H1 (cell line): ENCODE measurements around the gene SOBP. TPM values are rescaled to one million over a fixed set of nuclear protein-coding genes. Genes with fewer than 3 reads are reported as not detected.

Source experiments
- CTCF ChIA-PET: fragments of 300-600 bp; sonication (Branson Sonifier 250); formaldehyde crosslinking; loops from one replicate; lab custom pipeline; 2021; ENCODE audit not compliant: partially characterized antibody; lab: Charles Lee
- POLR2A ChIA-PET: fragments of 300-600 bp; sonication (Branson Sonifier 250); formaldehyde crosslinking; loops from one replicate; lab custom pipeline; 2021; ENCODE audit warnings: inconsistent platforms; ENCODE audit not compliant: partially characterized antibody; lab: Charles Lee
- DNase-seq, 2 experiments: peaks; one replicate each; pipeline versions ENCODE4 v3.0.0 to v3.0.0-alpha.2; 2010 to 2022; ENCODE audit warnings: low spot score in 2 of 2, low read depth in 1 of 2, mixed read lengths in 1 of 2
- FAIRE-seq: peaks from 2 replicates; lab custom pipeline; 2011; peaks lifted over from hg19 to GRCh38; lab: Jason Lieb, UNC
- H2AFZ ChIP-seq: 2 replicates; pipeline ENCODE4 v1.8.1; 2012; ENCODE audit warnings: low read length, inconsistent platforms
- H2AK5ac ChIP-seq: 2 replicates; pipeline ENCODE4 v1.6.1; 2013; ENCODE audit warnings: low read depth, low read length
- H2BK120ac ChIP-seq: replicated peaks from 2 replicates; pipeline ENCODE3; 2013; ENCODE audit warnings: low read depth, low read length, inconsistent platforms
- H2BK12ac ChIP-seq: 2 replicates; pipeline ENCODE4 v1.6.1; 2013; ENCODE audit warnings: low read depth, low read length
- H2BK15ac ChIP-seq: 2 replicates; pipeline ENCODE4 v1.6.1; 2013; ENCODE audit warnings: low read length
- H2BK20ac ChIP-seq: 2 replicates; pipeline ENCODE4 v1.6.1; 2013; ENCODE audit warnings: low read length
- H2BK5ac ChIP-seq: 2 replicates; pipeline ENCODE4 v1.6.1; 2013; ENCODE audit warnings: low read depth, low read length
- H3K14ac ChIP-seq: 2 replicates; pipeline ENCODE4 v1.6.1; 2013; ENCODE audit warnings: inconsistent platforms; ENCODE audit not compliant: insufficient read length
- H3K18ac ChIP-seq: 2 replicates; pipeline ENCODE4 v1.6.1; 2013; ENCODE audit warnings: low read length; ENCODE audit errors: extremely low read depth
- H3K23ac ChIP-seq: 2 replicates; pipeline ENCODE4 v1.6.1; 2013; ENCODE audit warnings: inconsistent platforms; ENCODE audit not compliant: insufficient read length
- H3K23me2 ChIP-seq: 2 replicates; pipeline ENCODE4 v1.6.1; 2013; ENCODE audit warnings: low read depth, low read length
- H3K27ac ChIP-seq: 2 replicates; pipeline ENCODE4 v1.6.1; 2011; ENCODE audit warnings: low read depth, low read length, inconsistent platforms
- H3K27me3 ChIP-seq, 4 experiments: replicated peaks in 1 of 4; 1 replicate in 1 of 4; 2 replicates in 3 of 4; pipeline versions ENCODE4 v1.6.1 to v1.8.1; 2011 to 2013; ENCODE audit warnings: low read length in 3 of 4, mild to moderate bottlenecking in 3 of 4, inconsistent platforms in 2 of 4, mixed read lengths in 2 of 4, moderate library complexity in 1 of 4; ENCODE audit not compliant: control insufficient read depth in 3 of 4, insufficient read depth in 3 of 4; ENCODE audit errors: extremely low read depth in 1 of 4
- H3K36me3 ChIP-seq, 4 experiments: 2 replicates each; pipeline versions ENCODE4 v1.6.1 to v1.8.1; 2011 to 2013; ENCODE audit warnings: mild to moderate bottlenecking in 4 of 4, low read length in 3 of 4, moderate library complexity in 2 of 4, control low read depth in 1 of 4, inconsistent platforms in 1 of 4; ENCODE audit not compliant: insufficient read depth in 4 of 4, control insufficient read depth in 2 of 4
- H3K4ac ChIP-seq: replicated peaks from 2 replicates; pipeline ENCODE3; 2013; ENCODE audit warnings: low read length, low read depth, mixed read lengths, inconsistent platforms; ENCODE audit not compliant: insufficient read length
- H3K4me1 ChIP-seq, 4 experiments: replicated peaks in 1 of 4; 1 replicate in 1 of 4; 2 replicates in 3 of 4; pipeline versions ENCODE4 v1.6.1 to v1.8.1; 2011 to 2013; ENCODE audit warnings: low read length in 3 of 4, inconsistent platforms in 2 of 4, mixed read lengths in 1 of 4; ENCODE audit not compliant: insufficient read depth in 4 of 4, control insufficient read depth in 3 of 4
- H3K4me2 ChIP-seq, 2 experiments: 2 replicates each; pipeline versions ENCODE4 v1.6.1 to v1.8.1; 2011 to 2013; ENCODE audit warnings: low read depth in 2 of 2, low read length in 2 of 2, control low read depth in 1 of 2, inconsistent platforms in 1 of 2, mild to moderate bottlenecking in 1 of 2; ENCODE audit not compliant: insufficient read depth in 1 of 2
- H3K4me3 ChIP-seq, 4 experiments: fragments of 200-600, 300-600 bp in 1 of 4; sonication (generic), shearing (Covaris generic), sonication (Bioruptor Twin) in 1 of 4; 2 replicates each; pipeline versions ENCODE4 v1.5.1 to v1.8.1; 2011 to 2016; ENCODE audit warnings: low read length in 4 of 4, low read depth in 3 of 4, control low read depth in 2 of 4, inconsistent platforms in 2 of 4, mild to moderate bottlenecking in 2 of 4, mixed read lengths in 1 of 4, moderate library complexity in 1 of 4; ENCODE audit not compliant: insufficient read depth in 2 of 4; ENCODE audit errors: extremely low read depth in 1 of 4
- H3K56ac ChIP-seq: replicated peaks from 2 replicates; pipeline ENCODE3; 2013; ENCODE audit warnings: low read depth, mild to moderate bottlenecking, mixed read lengths, low read length, inconsistent platforms; ENCODE audit not compliant: insufficient read length
- H3K79me1 ChIP-seq: 2 replicates; pipeline ENCODE4 v1.6.1; 2013; ENCODE audit warnings: low read depth, low read length, control low read depth
- H3K79me2 ChIP-seq, 2 experiments: 2 replicates each; pipeline versions ENCODE4 v1.6.1 to v1.8.1; 2012 to 2013; ENCODE audit warnings: low read length in 2 of 2, mild to moderate bottlenecking in 2 of 2, inconsistent platforms in 1 of 2; ENCODE audit not compliant: insufficient read depth in 2 of 2, control insufficient read depth in 1 of 2
- H3K9ac ChIP-seq, 4 experiments: replicated peaks in 1 of 4; 1 replicate in 1 of 4; 2 replicates in 3 of 4; pipeline versions ENCODE4 v1.6.1 to v1.8.1; 2011 to 2013; ENCODE audit warnings: low read depth in 3 of 4, low read length in 3 of 4, control low read depth in 2 of 4, mild to moderate bottlenecking in 2 of 4, moderate library complexity in 2 of 4, inconsistent platforms in 1 of 4; ENCODE audit errors: extremely low read depth in 1 of 4
- H3K9me3 ChIP-seq, 2 experiments: 2 replicates each; pipeline versions ENCODE4 v1.6.1 to v1.8.1; 2012 to 2013; ENCODE audit warnings: mild to moderate bottlenecking in 2 of 2, moderate library complexity in 2 of 2, control low read depth in 1 of 2, inconsistent platforms in 1 of 2, low read depth in 1 of 2, low read length in 1 of 2, mixed read lengths in 1 of 2; ENCODE audit not compliant: insufficient read depth in 2 of 2
- H4K20me1 ChIP-seq, 2 experiments: replicated peaks in 1 of 2; 2 replicates each; pipeline versions ENCODE3 to v1.8.1; 2011 to 2013; ENCODE audit warnings: inconsistent platforms in 2 of 2, low read length in 2 of 2, mild to moderate bottlenecking in 1 of 2; ENCODE audit not compliant: insufficient read depth in 2 of 2, control insufficient read depth in 1 of 2
- H4K5ac ChIP-seq: 2 replicates; pipeline ENCODE4 v1.6.1; 2013; ENCODE audit warnings: low read length, low read depth, mixed read lengths, inconsistent platforms; ENCODE audit not compliant: insufficient read length
- H4K8ac ChIP-seq: 2 replicates; pipeline ENCODE4 v1.8.0; 2013; ENCODE audit warnings: mild to moderate bottlenecking, moderate library complexity, low read length, inconsistent platforms; ENCODE audit not compliant: insufficient read depth; ENCODE audit errors: extremely low read depth
- H4K91ac ChIP-seq: replicated peaks from 2 replicates; pipeline ENCODE3; 2013; ENCODE audit warnings: low read length, mixed read lengths, inconsistent platforms; ENCODE audit not compliant: insufficient read length
- BRCA1 ChIP-seq: IDR thresholded peaks from 2 replicates; pipeline ENCODE4 v1.6.1; 2012; ENCODE audit warnings: low read depth, low read length, improper control_type of control experiment
- CBX5 ChIP-seq: fragments of 300-800, 300-1000 bp; sonication (generic); IDR thresholded peaks from 2 replicates; pipeline ENCODE4 v1.7.1; 2016; ENCODE audit warnings: antibody characterized with exemption, low read length, low read depth
- CEBPB ChIP-seq: IDR thresholded peaks from 2 replicates; pipeline ENCODE4 v1.6.1; 2012; ENCODE audit warnings: low read depth, low read length
- KDM1A ChIP-seq: fragments of 200-600, 300-600 bp; sonication (generic); IDR thresholded peaks from 2 replicates; pipeline ENCODE4 v1.7.1; 2016; ENCODE audit warnings: mild to moderate bottlenecking, low read length, borderline replicate concordance
- POLR2AphosphoS5 ChIP-seq: IDR thresholded peaks from 2 replicates; pipeline ENCODE4 v1.6.1; 2011; ENCODE audit warnings: low read depth, low read length
- RXRA ChIP-seq: IDR thresholded peaks from 2 replicates; pipeline ENCODE4 v1.6.1; 2011; ENCODE audit warnings: low read depth, mild to moderate bottlenecking, low read length, moderate library complexity; ENCODE audit not compliant: insufficient read depth
- SP4 ChIP-seq: IDR thresholded peaks from 2 replicates; pipeline ENCODE4 v1.6.1; 2012; ENCODE audit warnings: low read length, inconsistent platforms
- TCF12 ChIP-seq: IDR thresholded peaks from 2 replicates; pipeline ENCODE4 v1.6.1; 2011; ENCODE audit warnings: low read depth, mild to moderate bottlenecking, low read length
- ZNF274 ChIP-seq: IDR thresholded peaks from 2 replicates; pipeline ENCODE4 v1.7.0; 2012; ENCODE audit warnings: low read length, borderline replicate concordance; ENCODE audit errors: extremely low read depth
- WGBS, 2 experiments: shearing (Covaris generic) in 1 of 2; methylation state at CpG; one replicate each; pipeline versions ENCODE4 v1.1.6 to v1.1.7; 2013 to 2015; ENCODE audit warnings: low lambda C conversion rate in 2 of 2, mixed read lengths in 2 of 2, inconsistent platforms in 1 of 2, low coverage in 1 of 2, missing lambda C conversion rate in 1 of 2; ENCODE audit not compliant: insufficient replicate concordance in 2 of 2, insufficient coverage in 1 of 2, insufficient read length in 1 of 2; ENCODE audit errors: extremely low coverage in 1 of 2, missing lambda C conversion rate in 1 of 2; 5-methylcytosine and 5-hydroxymethylcytosine counted together
- polyA plus RNA-seq, 7 experiments: library from polyadenylated mRNA; depleted of rRNA in 3 of 7; stranded (reverse) in 5 of 7; unstranded in 2 of 7; fragments of >200 nt in 5 of 7; fragments of 200-250 nt in 2 of 7; gene quantifications; 1 replicate in 5 of 7; 2 replicates in 1 of 7; 4 replicates in 1 of 7; pipeline versions ENCODE4 v1.2.1 to v1.2.3, GENCODE V29; 2011 to 2013; ENCODE audit warnings: missing spikeins in 2 of 7, mixed read lengths in 2 of 7
- total RNA-seq: library from RNA; stranded (reverse); fragmentation: NEBNext Ultra II Directional; extraction: Animal tissue kit (Norgen Biotek cat#: 25700); gene quantifications from 2 replicates; pipeline ENCODE4 v1.2.1, GENCODE V29; 2021

SOBP gene
- total and polyA plus RNA-seq, 2 of the 8 experiments (the other 6 are each of a cell fraction or from before 2014, with no cell fraction given) = 0.45 to 6.2 TPM

DNA sequence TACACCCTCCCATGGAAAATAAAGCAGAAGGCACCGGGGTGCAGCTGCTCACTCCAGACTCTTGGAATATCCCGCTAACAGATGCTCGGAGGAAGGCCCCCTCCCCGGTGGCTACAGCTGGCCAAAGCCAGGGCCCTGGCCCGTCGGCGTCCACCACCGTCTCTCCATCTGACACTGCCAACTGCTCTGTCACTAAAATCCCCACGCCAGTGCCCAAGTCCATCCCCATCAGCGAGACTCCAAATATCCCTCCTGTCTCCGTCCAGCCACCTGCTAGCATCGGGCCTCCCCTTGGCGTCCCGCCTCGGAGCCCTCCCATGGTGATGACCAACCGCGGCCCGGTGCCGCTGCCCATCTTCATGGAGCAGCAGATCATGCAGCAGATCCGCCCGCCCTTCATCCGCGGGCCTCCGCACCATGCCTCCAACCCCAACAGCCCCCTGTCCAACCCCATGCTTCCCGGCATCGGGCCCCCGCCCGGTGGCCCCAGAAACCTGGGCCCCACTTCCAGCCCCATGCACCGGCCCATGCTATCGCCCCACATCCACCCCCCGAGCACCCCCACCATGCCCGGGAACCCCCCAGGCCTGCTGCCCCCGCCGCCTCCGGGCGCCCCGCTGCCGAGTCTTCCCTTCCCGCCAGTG, 143.9 kb downstream of the SOBP start:
- DNase-seq = no peak
- peak overlapping the region in 3 of 4 experiments; percentile 20 to 57 (median 24); a peak in 3 of 8 replicates for H3K4me3 ChIP-seq
- peaks cover 0 to 2% (median 1%) of the 10 kb centered on the region in 4 experiments; a peak in 2 of 7 replicates for H3K4me1 ChIP-seq
- H3K56ac ChIP-seq = no peak overlapping the region
- peak overlapping the region; percentile 25 to 73 for H3K4me2 ChIP-seq
- H2BK5ac ChIP-seq = no peak overlapping the region
- no peak overlapping the region for H4K91ac ChIP-seq
- peaks cover 1 to 20% (median 9%) of the 10 kb centered on the region in 4 experiments; a peak in 6 of 7 replicates for H3K27me3 ChIP-seq
- no peaks in the 10 kb centered on the region for H3K23me2 ChIP-seq
- no peaks in the 10 kb centered on the region for H3K79me2 ChIP-seq
- no peak overlapping the region for H2BK20ac ChIP-seq
- CTCF ChIA-PET = interaction anchor here (3.2 kb wide), 1 partner anchor 145 kb away, joined by 10 read pairs; no protein-coding TSS in a partner anchor
- H4K8ac ChIP-seq = no peak overlapping the region
- WGBS, 2 experiments = 82% methylated on average over 20 of the region's 39 CpGs; no CpG with 5 or more reads in 1 of the 2 experiments
- H2AFZ ChIP-seq = no peak overlapping the region
- H3K36me3 ChIP-seq = no peaks in the 10 kb centered on the region; a peak in 1 of 8 replicates
- FAIRE-seq = no peak
- H3K23ac ChIP-seq = no peak overlapping the region
- POLR2A ChIA-PET = no interaction called here
- H3K79me1 ChIP-seq = no peaks in the 10 kb centered on the region
- no peak overlapping the region for H2BK15ac ChIP-seq
- H3K27ac ChIP-seq = no peak overlapping the region
- H3K18ac ChIP-seq = no peak overlapping the region
- H2AK5ac ChIP-seq = no peak overlapping the region
- no peak overlapping the region for H2BK120ac ChIP-seq
- no peak overlapping the region for H3K9ac ChIP-seq
- no peak overlapping the region for H2BK12ac ChIP-seq
- no peak overlapping the region for H3K14ac ChIP-seq
- H3K4ac ChIP-seq = no peak overlapping the region
- no peak overlapping the region for H4K5ac ChIP-seq
- no peaks in the 10 kb centered on the region for H4K20me1 ChIP-seq
- TF ChIP-seq SP4 = no peak
- no peak for TF ChIP-seq KDM1A
- TF ChIP-seq POLR2AphosphoS5 = no peak
- TF ChIP-seq CBX5 = no peak
- no peak for TF ChIP-seq BRCA1
- no peak for TF ChIP-seq CEBPB
- TF ChIP-seq TCF12 = no peak
- TF ChIP-seq ZNF274 = no peak
- no peak for TF ChIP-seq RXRA
- TF ChIP-seq, all 59 proteins: peak for 0
- H3K9me3 ChIP-seq = no peaks in the 10 kb centered on the region
